HepG2 (cell line): ENCODE data around the gene VPS13D. TPM values are rescaled to one million over a fixed set of nuclear protein-coding genes. Genes with fewer than 3 reads are reported as not detected.

Experiments used
- ATAC-seq: fragments of 200-7000 bp; cut with Tn5 transposase; 3 replicates; pipeline ENCODE4 v1.9.1; 2020; ENCODE audit warnings: mild to moderate bottlenecking, moderate library complexity
- BruUV-seq: library from RNA; stranded (reverse); fragments of 400-500 nt; replicated peaks from 2 replicates; lab custom pipeline; 2021; lab: Mats Ljungman, UMichigan
- CTCF ChIA-PET: fragments of 300-600 bp; formaldehyde crosslinking; extraction: SDS; loops from one replicate; lab custom pipeline; 2021; ENCODE audit warnings: low total read pairs, inconsistent platforms, low intra/inter-chr PET ratio; lab: Yijun Ruan, JAX
- POLR2A ChIA-PET: fragments of 350-600 bp; sonication (Branson Sonifier 250); formaldehyde crosslinking; loops from one replicate; lab custom pipeline; 2020; ENCODE audit warnings: antibody characterized with exemption, inconsistent platforms; lab: Yijun Ruan, JAX
- DNase-seq: peaks from one replicate; pipeline ENCODE4 v3.0.0-alpha.2; 2015; ENCODE audit warnings: low spot score
- FAIRE-seq: peaks from 3 replicates; lab custom pipeline; 2011; peaks lifted over from hg19 to GRCh38; lab: Jason Lieb, UNC
- H2AFZ ChIP-seq: one replicate; pipeline ENCODE4 v1.6.1; 2011; ENCODE audit warnings: low read length, inconsistent platforms
- H3K27ac ChIP-seq: fragments of 300-600 bp; 3 replicates; pipeline ENCODE4 v1.8.0; 2011; ENCODE audit warnings: mixed run types, mild to moderate bottlenecking, mixed read lengths, low read length, inconsistent platforms; ENCODE audit not compliant: insufficient read depth; ENCODE audit errors: extremely low read length
- H3K27me3 ChIP-seq, 2 experiments: fragments of 200-600 bp in 1 of 2; 2 replicates in 1 of 2; 3 replicates in 1 of 2; pipeline versions ENCODE4 v1.6.0 to v1.8.0; 2011; ENCODE audit warnings: low read length in 2 of 2, mild to moderate bottlenecking in 2 of 2, moderate library complexity in 2 of 2, inconsistent platforms in 1 of 2; ENCODE audit not compliant: insufficient read depth in 2 of 2, control insufficient read depth in 1 of 2
- H3K36me3 ChIP-seq, 2 experiments: fragments of 200-600 bp in 1 of 2; replicated peaks in 1 of 2; 2 replicates in 1 of 2; 3 replicates in 1 of 2; pipeline versions ENCODE4 v1.5.1 to v1.8.0; 2011; ENCODE audit warnings: low read length in 2 of 2, inconsistent platforms in 1 of 2; ENCODE audit not compliant: insufficient read depth in 2 of 2, control insufficient read depth in 1 of 2
- H3K4me1 ChIP-seq: 2 replicates; pipeline ENCODE4 v1.5.1; 2012; ENCODE audit warnings: low read length, inconsistent platforms; ENCODE audit not compliant: insufficient read depth
- H3K4me2 ChIP-seq: 2 replicates; pipeline ENCODE4 v1.6.0; 2011; ENCODE audit warnings: low read depth, low read length, inconsistent platforms
- H3K4me3 ChIP-seq, 3 experiments: fragments of 200-600 bp in 1 of 3; sonication (generic), shearing (Covaris generic) in 1 of 3; replicated peaks in 1 of 3; 2 replicates each; pipeline ENCODE4 v1.5.1; 2011 to 2016; ENCODE audit warnings: low read length in 3 of 3, inconsistent platforms in 2 of 3, low read depth in 2 of 3, mild to moderate bottlenecking in 2 of 3, control low read depth in 1 of 3, mixed read lengths in 1 of 3; ENCODE audit not compliant: insufficient read depth in 1 of 3
- H3K79me2 ChIP-seq: one replicate; pipeline ENCODE4 v1.6.1; 2011; ENCODE audit warnings: low read length, inconsistent platforms; ENCODE audit not compliant: insufficient read depth
- H3K9ac ChIP-seq: 2 replicates; pipeline ENCODE4 v1.6.0; 2011; ENCODE audit warnings: mild to moderate bottlenecking, low read depth, low read length, inconsistent platforms; ENCODE audit not compliant: insufficient read depth
- H3K9me3 ChIP-seq: 2 replicates; pipeline ENCODE4 v1.5.1; 2012; ENCODE audit warnings: mild to moderate bottlenecking, low read length
- H4K20me1 ChIP-seq: 2 replicates; pipeline ENCODE4 v1.6.0; 2011; ENCODE audit warnings: inconsistent platforms, mild to moderate bottlenecking, low read length, moderate library complexity; ENCODE audit not compliant: insufficient read depth
- AHR ChIP-seq: IDR thresholded peaks from 2 replicates; pipeline ENCODE4 v1.6.1; 2018; ENCODE audit warnings: missing genetic modification reagents, missing compliant biosample characterization
- FOXK2 ChIP-seq: fragments of 450-650 bp; IDR thresholded peaks from 2 replicates; pipeline ENCODE4 v1.6.1; 2016
- KLF16 ChIP-seq, 2 experiments: sonication (generic) in 1 of 2; formaldehyde crosslinking in 1 of 2; IDR thresholded peaks; 2 replicates each; pipeline versions ENCODE4 v1.6.1 to v1.8.0; 2016 to 2023; ENCODE audit warnings: missing genetic modification reagents in 2 of 2, missing compliant biosample characterization in 1 of 2
- KLF6 ChIP-seq: IDR thresholded peaks from 2 replicates; pipeline ENCODE4 v1.8.0; 2016; ENCODE audit warnings: missing biosample characterization, missing genetic modification reagents
- RFXANK ChIP-seq: IDR thresholded peaks from 2 replicates; pipeline ENCODE4 v1.6.1; 2016
- TAF15 ChIP-seq: fragments of 200-400 bp; formaldehyde crosslinking; IDR thresholded peaks from one replicate; pipeline ENCODE4 v1.6.1; 2018; ENCODE audit warnings: mild to moderate bottlenecking, low read depth, low read length; ENCODE audit not compliant: poor library complexity, severe bottlenecking
- TOE1 ChIP-seq: sonication (generic); formaldehyde crosslinking; IDR thresholded peaks from 2 replicates; pipeline ENCODE4 v1.4.0; 2020; ENCODE audit warnings: mild to moderate bottlenecking, missing genetic modification reagents
- ZNF331 ChIP-seq: sonication (generic); formaldehyde crosslinking; IDR thresholded peaks from 2 replicates; pipeline ENCODE4 v1.4.0; 2020; ENCODE audit warnings: missing genetic modification reagents
- WGBS: methylation state at CpG from one replicate; pipeline ENCODE4 v1.1.6; 2017; ENCODE audit warnings: low lambda C conversion rate; 5-methylcytosine and 5-hydroxymethylcytosine counted together
- in situ Hi-C: cut with HindIII; loops from 2 replicates; pipeline ENCODE4 v1.10.0; 2017; ENCODE audit warnings: low pct_unique_long_range_greater_than_20kb; ENCODE audit not compliant: extremely low pct_ligation_motif_present
- intact Hi-C: fragments of 100-400 bp; cut with micrococcal nuclease; formaldehyde crosslinking; loops from one replicate; pipeline ENCODE4 v1.10.0; 2022; ENCODE audit not compliant: unreplicated experiment
- polyA plus RNA-seq, 8 experiments: library from polyadenylated mRNA; depleted of rRNA in 3 of 8; stranded (reverse) in 7 of 8; unstranded in 1 of 8; fragments of >200 nt; fragmentation: Illumina TruSeq in 4 of 8; extraction: Trizol in 4 of 8; gene quantifications; 2 replicates each; pipeline versions ENCODE4 v1.2.1 to v1.2.3, GENCODE V29; 2011 to 2016; ENCODE audit warnings: low read depth in 4 of 8, missing spikeins in 1 of 8, mixed read lengths in 1 of 8; ENCODE audit not compliant: insufficient read depth in 1 of 8
- total RNA-seq, 5 experiments: library from RNA; depleted of rRNA; stranded (reverse); fragments of >200 nt; fragmentation: Illumina TruSeq; extraction: Trizol; gene quantifications; 2 replicates each; pipeline ENCODE4 v1.2.3, GENCODE V29; 2016; ENCODE audit warnings: low read depth in 1 of 5
- TF ChIP-seq, protein P1 (sequence below): sonication (generic); formaldehyde crosslinking; IDR thresholded peaks from 2 replicates; pipeline ENCODE4 v1.8.0; 2022; ENCODE audit warnings: mild to moderate bottlenecking, missing genetic modification reagents, borderline replicate concordance

Gene VPS13D
- total and polyA plus RNA-seq, 2 of the 13 experiments (the other 11 are each of a cell fraction or from before 2014, with no cell fraction given), result 8.6 to 13.9 TPM

DNA sequence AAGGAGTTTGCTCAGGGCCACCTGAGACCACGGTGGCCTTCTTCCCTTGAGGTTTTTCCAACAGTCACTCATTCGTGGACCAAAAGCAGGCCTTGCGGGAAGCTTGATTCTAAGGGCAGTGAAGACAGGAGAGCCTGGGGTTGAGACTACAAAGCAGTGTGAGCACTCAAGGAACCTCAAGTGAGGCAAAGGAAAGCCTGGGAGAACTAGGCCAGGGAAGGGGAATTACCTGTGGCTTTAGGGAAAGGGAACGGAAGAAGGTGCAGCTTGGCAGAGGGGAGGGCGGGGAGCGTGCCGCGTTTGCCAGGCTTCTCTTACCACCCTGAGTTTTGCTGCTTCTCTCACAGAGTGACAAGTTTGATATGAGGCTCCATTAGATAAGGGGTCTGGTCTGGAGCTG, 273.9 kb downstream of the VPS13D start:
- H3K4me1 ChIP-seq, result no peaks in the 10 kb centered on the region
- no peak overlapping the region for H2AFZ ChIP-seq
- WGBS, result 91% methylated on average over 8 of the region's 8 CpGs
- intact Hi-C loops, result no loop called here
- FAIRE-seq (no peak), DNase-seq (no peak), ATAC-seq (no peak)
- H3K4me2 ChIP-seq, result no peak overlapping the region
- POLR2A ChIA-PET, result no interaction called here
- in situ Hi-C loops, result no loop called here
- H3K9me3 ChIP-seq, result no peaks in the 10 kb centered on the region
- CTCF ChIA-PET, result no interaction called here
- H4K20me1 ChIP-seq, result no peaks in the 10 kb centered on the region
- no peaks in the 10 kb centered on the region for H3K79me2 ChIP-seq
- no peaks in the 10 kb centered on the region for H3K27me3 ChIP-seq
- no TSS peak for BruUV-seq
- no peak overlapping the region for H3K27ac ChIP-seq
- peaks cover 3 to 16% of the 10 kb centered on the region in 2 experiments; a peak in 4 of 5 replicates for H3K36me3 ChIP-seq
- H3K4me3 ChIP-seq, result no peak overlapping the region
- H3K9ac ChIP-seq, result no peak overlapping the region
- no peak for TF ChIP-seq TAF15
- no peak for TF ChIP-seq KLF16 (CRISPR knock-in tag; IDR thresholded peaks at IDR 0.05)

DNA sequence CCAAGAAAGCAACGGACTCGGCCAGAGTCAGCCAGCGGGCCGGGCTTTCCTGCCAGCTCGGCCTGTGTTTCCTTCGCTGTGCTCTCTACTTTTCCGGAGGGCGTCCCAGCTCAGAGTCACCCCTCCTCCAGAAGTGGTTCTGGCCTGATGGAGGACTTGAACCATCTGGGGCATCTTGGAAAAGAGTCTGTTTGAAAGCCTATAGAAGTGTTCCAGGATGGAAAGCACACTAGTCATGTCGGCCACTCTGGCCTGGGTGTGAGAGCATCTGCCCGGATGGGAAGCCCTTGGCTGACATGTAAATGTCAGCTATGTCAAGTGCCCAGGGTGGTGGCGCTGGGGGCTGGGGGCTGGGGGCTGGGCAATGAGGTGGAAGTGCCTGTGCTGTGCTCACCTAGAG, 274.8 kb downstream of the VPS13D start:
- no peak for DNase-seq
- intact Hi-C loops (no loop called here), in situ Hi-C loops (no loop called here)
- FAIRE-seq, result no peak
- ChIA-PET POLR2A (no interaction called here), CTCF (no interaction called here)
- H4K20me1 ChIP-seq, result no peaks in the 10 kb centered on the region
- no TSS peak for BruUV-seq
- 95% methylated on average over 11 of the region's 11 CpGs for WGBS
- H3K4me3 ChIP-seq, result no peak overlapping the region
- H3K4me2 ChIP-seq, result no peak overlapping the region
- peaks cover 3 to 13% of the 10 kb centered on the region in 2 experiments; a peak in 4 of 5 replicates for H3K36me3 ChIP-seq
- H3K9ac ChIP-seq, result no peak overlapping the region
- no peak for TF ChIP-seq ZNF331 (CRISPR knock-in tag)
- no peak for TF ChIP-seq RFXANK (CRISPR knock-in tag)
- TF ChIP-seq KLF6 (CRISPR knock-in tag), result no peak
- TF ChIP-seq TOE1 (CRISPR knock-in tag), result no peak
- no peak for TF ChIP-seq FOXK2
- TF ChIP-seq AHR (CRISPR knock-in tag), result no peak
- TF ChIP-seq, protein P1, sequence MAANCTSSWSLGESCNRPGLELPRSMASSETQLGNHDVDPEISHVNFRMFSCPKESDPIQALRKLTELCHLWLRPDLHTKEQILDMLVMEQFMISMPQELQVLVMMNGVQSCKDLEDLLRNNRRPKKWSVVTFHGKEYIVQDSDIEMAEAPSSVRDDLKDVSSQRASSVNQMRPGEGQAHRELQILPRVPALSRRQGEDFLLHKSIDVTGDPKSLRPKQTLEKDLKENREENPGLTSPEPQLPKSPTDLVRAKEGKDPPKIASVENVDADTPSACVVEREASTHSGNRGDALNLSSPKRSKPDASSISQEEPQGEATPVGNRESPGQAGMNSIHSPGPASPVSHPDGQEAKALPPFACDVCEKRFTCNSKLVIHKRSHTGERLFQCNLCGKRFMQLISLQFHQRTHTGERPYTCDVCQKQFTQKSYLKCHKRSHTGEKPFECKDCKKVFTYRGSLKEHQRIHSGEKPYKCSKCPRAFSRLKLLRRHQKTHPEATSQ (CRISPR knock-in tag), result no peak
- no peaks in the 10 kb centered on the region for H3K79me2 ChIP-seq
- no peak overlapping the region for H2AFZ ChIP-seq
- ATAC-seq, result no peak
- H3K27me3 ChIP-seq, result no peaks in the 10 kb centered on the region
- no peaks in the 10 kb centered on the region for H3K4me1 ChIP-seq
- H3K9me3 ChIP-seq, result no peaks in the 10 kb centered on the region
- H3K27ac ChIP-seq, result no peak overlapping the region
